HG03280 (cell line): ENCODE measurements around the gene VPS35L.

Source experiments
- ATAC-seq: cut with Tn5 transposase; IDR thresholded peaks from one replicate; pipeline ENCODE4 v1.9.1; 2021; ENCODE audit warnings: mild to moderate bottlenecking, moderate library complexity; ENCODE audit not compliant: unreplicated experiment

The VPS35L gene

DNA sequence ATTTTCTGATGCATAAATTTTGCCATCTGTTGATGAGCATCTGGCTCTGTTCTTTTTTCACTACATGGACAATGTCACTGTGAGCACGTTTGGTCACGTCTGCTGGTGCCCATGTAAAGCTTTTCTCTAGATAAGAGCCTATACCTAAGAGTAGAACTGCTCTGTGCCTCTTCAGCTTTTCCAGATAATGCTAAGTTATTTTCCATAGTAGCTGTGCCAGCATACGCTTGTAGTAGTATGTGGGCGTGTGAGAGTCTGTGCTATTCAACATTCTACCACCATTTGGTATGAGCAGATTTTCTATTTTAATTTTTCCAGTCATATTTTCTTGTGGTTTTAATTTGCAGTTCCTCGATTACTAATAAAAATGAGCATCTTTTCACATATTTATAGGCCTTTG lies 33.2 kb downstream of the VPS35L start:
- no peak for ATAC-seq

- no peak for ATAC-seq
Measured at GRCh38 chr16:19589106-19589505, 33.6 kb downstream of the VPS35L start.

GRCh38 chr16:19589771-19590302 lies 34.3 kb downstream of the VPS35L start:
- ATAC-seq, result no peak

- ATAC-seq, result no peak
Measured at GRCh38 chr16:19595043-19595767, 39.7 kb downstream of the VPS35L start.

DNA sequence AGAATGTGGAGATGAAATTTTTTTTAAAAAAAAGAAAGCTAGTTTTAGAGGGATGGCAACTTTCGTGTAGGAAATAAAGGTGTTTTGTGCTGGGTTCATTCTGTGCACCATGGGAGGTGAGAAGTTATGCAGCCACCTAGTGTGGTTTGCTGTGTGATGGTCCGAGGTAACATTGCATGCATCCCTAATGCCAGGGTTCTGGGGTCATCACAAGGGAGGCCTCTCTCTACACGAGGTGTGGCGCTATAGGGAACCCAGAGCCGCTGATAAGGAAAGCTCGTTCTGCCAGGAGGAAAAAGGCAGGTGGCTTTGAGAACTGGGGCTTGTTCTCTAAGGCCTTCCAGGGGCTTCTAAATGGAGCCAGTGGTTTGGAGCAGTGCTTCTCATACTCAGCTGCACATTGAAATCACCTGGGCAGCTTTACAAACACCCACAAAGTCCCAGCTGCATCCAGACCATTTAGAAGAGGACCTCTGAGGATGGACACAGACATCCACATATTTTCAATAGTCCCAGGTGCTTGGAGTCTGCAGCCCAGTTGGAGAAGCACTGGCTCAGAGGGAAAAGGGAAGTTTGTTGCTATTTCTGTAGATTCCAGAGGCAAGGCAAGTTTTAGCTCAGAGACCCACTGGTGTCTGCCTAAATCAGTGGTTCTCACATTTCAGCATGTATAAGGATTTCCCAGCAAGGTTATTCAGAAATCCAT lies 43.5 kb downstream of the VPS35L start:
- ATAC-seq, result no peak

DNA sequence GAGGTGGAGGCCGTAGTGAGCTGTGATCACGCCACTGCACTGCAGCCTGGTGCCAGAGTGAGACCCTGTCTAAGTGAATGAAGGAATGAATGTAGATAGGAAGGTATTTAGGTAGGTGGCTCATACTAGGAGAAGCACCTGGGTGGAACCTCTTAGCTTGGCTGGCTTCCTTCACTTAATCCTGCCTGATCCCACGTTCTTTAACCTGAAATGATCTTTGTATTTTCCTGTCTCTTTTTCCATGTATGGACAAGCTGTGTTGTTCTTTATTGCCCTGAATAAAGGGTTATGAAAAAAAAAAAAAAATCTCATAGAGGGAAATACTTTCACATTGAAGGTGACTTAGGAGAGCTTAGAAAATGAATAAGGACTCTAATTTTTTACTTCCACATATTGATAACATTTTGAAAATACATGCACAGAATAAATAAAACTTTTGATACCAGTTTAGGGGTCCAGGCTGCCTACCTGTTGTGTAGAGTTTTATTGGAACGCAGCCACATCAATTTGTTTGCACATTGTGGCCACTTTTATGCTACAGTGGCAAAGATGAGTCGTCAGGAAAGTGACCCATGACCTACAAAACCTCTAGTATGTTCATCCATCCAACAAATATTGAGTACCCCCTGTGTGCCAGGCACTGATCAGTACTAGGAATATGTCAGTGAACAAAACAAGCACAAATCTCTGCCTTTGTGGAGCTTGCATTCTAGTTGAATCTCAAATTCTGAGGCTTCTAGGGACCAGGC lies 44.6 kb downstream of the VPS35L start:
- no peak for ATAC-seq

- ATAC-seq, result no peak
Measured at GRCh38 chr16:19601083-19601976, 45.8 kb downstream of the VPS35L start.

- no peak for ATAC-seq
Measured at GRCh38 chr16:19604911-19605310, 49.4 kb downstream of the VPS35L start.

GRCh38 chr16:19605701-19606100 lies 50.2 kb downstream of the VPS35L start:
- no peak for ATAC-seq

- no peak for ATAC-seq
Measured at GRCh38 chr16:19607616-19608280, 52.2 kb downstream of the VPS35L start.

DNA sequence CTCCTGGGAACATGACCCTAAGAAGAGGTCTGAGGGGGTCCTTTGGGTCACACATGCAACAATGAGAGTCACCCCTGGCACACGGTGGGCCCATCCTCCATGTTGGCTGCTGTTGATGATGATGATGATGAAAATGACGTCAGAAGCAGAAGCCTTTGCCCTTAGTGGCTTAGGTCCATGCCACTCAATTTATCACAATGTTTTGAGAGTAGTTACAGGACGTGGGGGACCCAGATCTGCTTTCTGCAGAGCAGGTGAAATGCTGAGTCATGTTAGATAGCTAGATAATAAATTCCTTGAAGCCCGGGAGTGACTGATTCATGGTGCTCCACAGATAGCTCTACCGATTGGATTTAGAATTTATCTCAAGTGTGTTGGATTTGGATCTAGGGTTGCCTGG lies 53.9 kb downstream of the VPS35L start:
- ATAC-seq, result no peak

- ATAC-seq, result no peak
Measured at GRCh38 chr16:19610200-19610599, 54.7 kb downstream of the VPS35L start.

- no peak for ATAC-seq
Measured at GRCh38 chr16:19613834-19614233, 58.3 kb downstream of the VPS35L start.

DNA sequence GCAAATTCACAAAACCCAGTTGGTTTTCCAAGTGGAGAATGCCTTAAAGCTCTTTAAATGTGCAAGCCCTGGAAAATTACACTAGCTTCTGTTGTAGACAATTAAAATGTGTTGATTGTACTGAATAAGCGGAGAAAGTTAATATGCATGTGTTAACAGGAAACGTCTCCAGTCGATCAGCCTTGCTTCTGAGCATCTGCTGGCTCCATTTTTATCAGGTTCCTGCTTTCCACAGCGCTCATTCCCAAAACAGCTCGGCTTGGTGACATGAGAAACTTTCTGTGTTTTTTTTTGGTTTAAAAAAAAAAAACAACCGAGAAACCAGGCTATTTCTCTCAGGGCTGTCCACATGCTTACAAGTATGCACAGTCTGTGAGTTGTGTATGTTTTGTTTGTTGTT lies 60.7 kb downstream of the VPS35L start:
- no peak for ATAC-seq

DNA sequence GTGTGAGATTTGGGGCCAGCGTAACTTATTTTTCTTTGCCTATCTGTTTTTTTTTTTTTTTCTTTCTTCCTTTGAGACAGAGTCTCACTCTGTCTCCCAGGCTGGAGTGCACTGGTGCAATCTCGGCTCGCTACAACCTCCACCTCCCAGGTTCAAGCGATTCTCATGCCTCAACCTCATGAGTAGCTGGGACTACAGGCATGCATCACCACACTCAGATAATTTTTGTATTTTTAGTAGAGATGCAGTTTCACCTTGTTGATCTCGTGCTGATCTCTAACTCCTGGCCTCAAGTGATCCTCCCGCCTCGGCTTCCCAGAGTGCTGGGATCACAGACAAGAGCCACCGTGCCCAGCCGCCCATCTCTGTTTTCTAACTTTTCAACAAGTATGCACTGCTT lies 63.4 kb downstream of the VPS35L start:
- ATAC-seq, result no peak

DNA sequence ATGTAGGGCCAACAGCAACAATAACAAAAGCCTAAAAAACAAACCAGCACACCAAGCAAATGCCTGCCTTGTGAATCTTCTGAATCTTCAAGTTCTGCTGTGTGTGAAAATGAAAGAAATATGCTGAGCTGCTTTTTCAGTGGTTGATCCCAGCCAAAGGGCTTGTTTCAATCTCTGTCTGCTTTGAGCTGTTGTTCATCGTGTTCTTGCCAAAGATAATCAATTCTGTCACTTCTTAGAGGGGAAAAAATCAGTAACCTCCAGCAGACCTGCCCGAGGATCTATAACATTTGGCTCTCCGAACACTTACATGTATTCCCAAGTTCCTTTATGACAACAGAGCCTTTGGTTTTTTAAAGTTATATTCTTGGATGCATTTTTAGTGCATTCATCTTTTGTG lies 65.9 kb downstream of the VPS35L start:
- no peak for ATAC-seq

- no peak for ATAC-seq
Measured at GRCh38 chr16:19625039-19625438, 69.5 kb downstream of the VPS35L start.

DNA sequence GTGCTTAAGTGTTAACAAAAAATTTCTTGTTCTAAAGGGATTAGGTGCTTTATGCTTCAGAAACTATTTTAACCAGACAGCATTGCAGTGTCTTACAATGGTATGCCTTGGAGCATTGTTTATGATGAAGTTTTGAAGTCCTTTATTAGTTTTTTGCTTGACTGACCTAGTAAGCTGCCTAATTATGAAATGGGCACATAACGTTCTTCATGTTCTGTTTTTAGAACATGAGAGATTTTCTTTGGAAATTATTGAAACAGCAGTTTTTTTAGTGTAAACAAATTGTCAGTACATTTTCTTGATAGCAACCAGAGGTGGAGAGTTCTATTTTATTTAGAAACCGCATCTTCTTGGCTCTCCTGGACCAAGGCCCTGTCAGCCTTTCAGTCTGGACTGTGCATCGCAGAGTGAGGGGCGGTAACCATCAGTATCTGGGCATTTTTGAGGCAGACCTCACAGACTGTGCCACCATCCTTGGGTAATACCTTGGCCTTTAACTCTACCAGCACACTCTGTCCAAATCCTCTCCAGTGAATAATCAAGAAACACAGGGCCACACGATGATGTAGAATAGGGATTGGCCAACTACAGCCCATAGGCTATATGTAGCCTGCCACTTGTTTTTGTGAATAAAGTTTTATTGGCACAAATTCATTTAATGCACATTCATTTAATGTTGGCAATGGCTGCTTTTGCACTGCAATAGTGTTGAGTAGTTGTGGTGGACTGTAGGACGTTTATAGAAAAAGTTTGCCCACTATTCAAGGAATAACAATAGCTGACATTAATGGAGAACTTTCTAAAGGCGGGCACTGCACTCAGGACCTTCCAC lies 81.1 kb downstream of the VPS35L start:
- no peak for ATAC-seq

- no peak for ATAC-seq
Measured at GRCh38 chr16:19639986-19640421, 84.5 kb downstream of the VPS35L start.
